HG03439 (cell line): ENCODE data around the gene ERCC1.
"Not testable (repeated sequence)": the region's sequence is repeated elsewhere in the genome, so short reads cannot be mapped to it uniquely, and the experiment has no call there.

Source experiments
- ATAC-seq: cut with Tn5 transposase; IDR thresholded peaks from one replicate; pipeline ENCODE4 v1.9.1; 2021; ENCODE audit warnings: mild to moderate bottlenecking, moderate library complexity; ENCODE audit not compliant: unreplicated experiment

ERCC1 gene

GRCh38 chr19:45431008-45431407 is 7.3 kb upstream of the ERCC1 start:
- ATAC-seq = not testable (repeated sequence)

- not testable (repeated sequence) for ATAC-seq
Measured at GRCh38 chr19:45429896-45430295, 6.2 kb upstream of the ERCC1 start.

GRCh38 chr19:45428384-45429231 is 4.9 kb upstream of the ERCC1 start:
- ATAC-seq = no peak

GRCh38 chr19:45424191-45425058 is 708 bp upstream of the ERCC1 start:
- peak; percentile 25 for ATAC-seq

GRCh38 chr19:45423033-45423588 is 606 bp downstream of the ERCC1 start:
- ATAC-seq = no peak

GRCh38 chr19:45421947-45422498 is 1.7 kb downstream of the ERCC1 start:
- no peak for ATAC-seq

GRCh38 chr19:45420871-45421270 is 2.8 kb downstream of the ERCC1 start:
- no peak for ATAC-seq

GRCh38 chr19:45420356-45420755 is 3.4 kb downstream of the ERCC1 start:
- ATAC-seq = no peak

- no peak for ATAC-seq
Measured at GRCh38 chr19:45419895-45420294, 3.8 kb downstream of the ERCC1 start.

GRCh38 chr19:45419396-45419795 is 4.3 kb downstream of the ERCC1 start:
- no peak for ATAC-seq

GRCh38 chr19:45418802-45419201 is 4.9 kb downstream of the ERCC1 start:
- no peak for ATAC-seq

- no peak for ATAC-seq
Measured at GRCh38 chr19:45417151-45417550, 6.6 kb downstream of the ERCC1 start.

GRCh38 chr19:45414468-45414867 is 9.2 kb downstream of the ERCC1 start:
- no peak for ATAC-seq

GRCh38 chr19:45413497-45413896 is 10.2 kb downstream of the ERCC1 start:
- no peak for ATAC-seq

GRCh38 chr19:45410330-45410729 is 13.4 kb downstream of the ERCC1 start:
- not testable (repeated sequence) for ATAC-seq

- no peak for ATAC-seq
Measured at GRCh38 chr19:45409557-45409920, 14.2 kb downstream of the ERCC1 start.

- no peak for ATAC-seq
Measured at GRCh38 chr19:45408830-45409556, 14.7 kb downstream of the ERCC1 start.

- no peak for ATAC-seq
Measured at GRCh38 chr19:45408121-45408520, 15.6 kb downstream of the ERCC1 start.

GRCh38 chr19:45407585-45407984 is 16.1 kb downstream of the ERCC1 start:
- not testable (repeated sequence) for ATAC-seq

GRCh38 chr19:45407091-45407375 is 16.7 kb downstream of the ERCC1 start:
- ATAC-seq = no peak
